ENCODE data around the gene GRIK4.
"Not testable (repeated sequence)": the region's sequence is repeated elsewhere in the genome, so short reads cannot be mapped to it uniquely, and the experiment has no call there.

Gene GRIK4

DNA sequence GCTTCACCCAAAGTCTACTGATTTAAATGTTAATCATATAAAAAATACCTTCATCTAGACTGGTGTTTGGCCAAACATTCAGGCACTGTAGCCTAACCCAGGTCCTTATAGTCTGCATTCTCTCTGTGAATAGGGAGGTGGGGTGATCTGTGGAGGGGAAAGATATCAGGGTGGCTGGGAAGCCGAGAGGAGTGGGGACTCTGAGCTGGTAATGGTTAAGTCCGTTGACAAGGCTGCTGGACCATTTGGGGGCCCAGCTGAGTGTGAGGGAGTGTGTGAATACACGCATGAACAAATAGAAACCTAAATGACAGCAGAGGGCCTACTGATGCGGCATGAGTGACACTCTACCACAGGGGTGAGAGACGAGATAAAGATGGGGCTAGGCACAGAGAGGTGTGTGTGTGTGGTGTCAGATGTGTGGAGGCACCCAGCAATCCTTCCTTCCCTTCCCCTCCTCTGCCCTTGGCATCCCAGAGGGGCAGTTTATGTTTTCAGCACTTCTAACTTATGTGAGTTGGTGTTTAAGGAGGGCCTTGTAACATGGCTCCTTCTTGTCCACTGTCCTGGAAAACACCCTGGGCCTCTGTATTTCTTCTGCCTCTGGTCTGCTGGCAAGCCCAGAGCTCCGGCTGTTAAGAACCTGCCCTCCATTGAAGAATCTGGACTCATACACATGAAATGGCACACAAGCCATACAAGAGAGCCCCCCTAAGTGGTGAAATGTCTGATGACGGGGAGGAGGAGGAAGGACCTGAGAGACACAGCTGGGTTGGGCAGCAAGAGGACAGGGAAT, 263.2 kb downstream of the GRIK4 start:
- H3K4me3 ChIP-seq (ENCODE audit: low read length): no peak overlapping the region
- no peaks in the 10 kb centered on the region for H3K36me3 ChIP-seq (ENCODE audit: insufficient read depth, low read length)
- no peak overlapping the region for H3K4me2 ChIP-seq (ENCODE audit: low read length)
- no peaks in the 10 kb centered on the region for H3K4me1 ChIP-seq (ENCODE audit: control insufficient read depth, insufficient read depth, low read length)
- peaks cover 4% of the 10 kb centered on the region for H3K27me3 ChIP-seq (ENCODE audit: control insufficient read depth, insufficient read depth, low read length)
- no peaks in the 10 kb centered on the region for H3K9me3 ChIP-seq (replicated peaks; ENCODE audit: low read length)
- H3K9ac ChIP-seq (ENCODE audit: low read depth, low read length): no peak overlapping the region

DNA sequence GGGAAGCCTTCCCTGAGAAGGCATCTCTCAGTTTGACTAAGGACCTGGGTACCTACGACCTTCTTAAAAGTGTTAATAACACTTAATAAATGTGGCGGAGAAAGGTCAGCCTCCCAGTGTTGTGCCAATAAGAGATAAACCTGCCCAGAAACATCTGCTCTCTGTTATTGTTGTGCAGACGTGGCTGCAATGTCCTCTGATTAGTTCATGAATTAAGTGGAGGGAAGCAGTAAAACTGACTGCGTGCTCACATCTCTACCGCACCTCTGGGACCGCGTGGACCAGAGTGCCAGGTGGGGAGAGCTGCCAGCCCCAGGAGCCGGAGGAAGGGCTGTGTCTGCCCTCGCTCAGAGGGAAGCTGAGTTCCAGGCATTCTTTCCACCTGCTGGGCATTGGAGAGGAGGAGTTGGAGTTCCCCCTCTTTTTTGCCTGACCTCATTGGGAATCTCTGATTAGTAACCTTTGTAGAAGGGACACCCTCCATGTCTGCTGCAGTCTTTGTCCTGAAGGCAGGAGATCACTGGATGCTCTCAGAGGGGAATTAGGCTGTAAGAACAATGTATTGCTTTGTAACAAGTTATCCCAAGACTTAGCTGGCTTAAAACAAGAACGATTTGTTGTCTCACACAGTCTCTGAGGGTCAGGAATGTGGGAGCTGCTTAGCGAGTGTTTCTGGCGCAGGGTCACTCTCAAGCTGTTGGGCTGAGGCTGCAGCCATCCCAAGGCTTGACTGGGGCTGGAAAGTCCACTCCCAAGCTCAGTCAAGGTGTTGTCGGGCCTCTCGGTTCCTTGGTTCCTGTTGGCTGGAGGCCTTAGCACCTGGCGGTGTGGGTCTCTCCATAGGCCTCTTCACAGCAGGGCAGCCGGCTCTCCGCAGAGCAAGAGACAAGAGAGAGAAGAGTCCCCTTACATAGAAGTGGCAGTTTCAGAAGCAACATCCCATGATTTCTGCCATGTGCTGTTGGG, 264.7 kb downstream of the GRIK4 start:
- Histone ChIP-seq H3K27me3 (ENCODE audit: control insufficient read depth, insufficient read depth, low read length) (peaks cover 4% of the 10 kb centered on the region), H3K9ac (ENCODE audit: low read depth, low read length) (no peak overlapping the region), H3K4me1 (ENCODE audit: control insufficient read depth, insufficient read depth, low read length) (no peaks in the 10 kb centered on the region), H3K4me2 (ENCODE audit: low read length) (no peak overlapping the region), H3K4me3 (ENCODE audit: low read length) (no peak overlapping the region), H3K9me3 (replicated peaks; ENCODE audit: low read length) (no peaks in the 10 kb centered on the region), H3K36me3 (ENCODE audit: insufficient read depth, low read length) (no peaks in the 10 kb centered on the region)

DNA sequence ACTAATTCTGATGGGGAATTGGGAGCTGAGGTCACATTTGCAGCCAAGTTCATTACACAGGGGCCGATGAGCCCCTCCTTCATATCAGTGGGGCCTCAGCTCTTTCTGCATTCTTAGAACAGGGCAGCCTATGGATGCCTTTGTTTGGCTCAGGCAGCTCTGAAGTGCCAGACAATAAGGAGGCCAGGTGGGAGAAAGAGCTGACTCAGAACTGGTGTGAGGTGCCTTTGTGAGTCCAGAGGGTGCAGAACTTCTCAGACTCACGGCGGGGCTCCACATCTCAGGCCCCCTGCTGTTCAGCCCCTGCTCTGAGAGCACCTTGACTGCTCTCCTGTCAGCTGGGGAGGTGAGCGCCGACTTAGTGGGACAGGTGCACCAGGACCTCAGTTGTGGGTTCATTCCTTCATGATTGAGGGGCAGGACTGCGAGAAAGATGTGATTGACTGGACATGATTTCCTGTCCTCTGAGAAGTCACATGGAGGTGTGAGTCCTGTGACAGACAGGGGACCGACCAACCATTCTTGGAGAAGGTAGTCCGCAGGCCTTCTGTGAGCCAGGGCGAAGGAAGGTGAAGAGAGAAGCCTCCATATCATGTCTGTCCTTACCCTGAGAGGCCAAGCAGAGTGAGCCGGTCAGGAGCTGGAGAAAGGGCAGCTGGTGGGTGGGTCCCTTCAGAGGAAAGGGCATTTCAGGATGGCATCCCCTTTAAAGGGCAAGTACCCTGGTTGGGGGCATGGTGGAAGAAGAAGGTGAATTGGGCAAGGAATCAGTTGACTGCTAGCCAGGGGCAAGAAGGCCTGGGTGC, 267.3 kb downstream of the GRIK4 start:
- Histone ChIP-seq H3K4me3 (ENCODE audit: low read length) (no peak overlapping the region), H3K9me3 (replicated peaks; ENCODE audit: low read length) (no peaks in the 10 kb centered on the region), H3K4me2 (ENCODE audit: low read length) (no peak overlapping the region), H3K27me3 (ENCODE audit: control insufficient read depth, insufficient read depth, low read length) (peaks cover 4% of the 10 kb centered on the region), H3K9ac (ENCODE audit: low read depth, low read length) (no peak overlapping the region), H3K36me3 (ENCODE audit: insufficient read depth, low read length) (no peaks in the 10 kb centered on the region), H3K4me1 (ENCODE audit: control insufficient read depth, insufficient read depth, low read length) (no peaks in the 10 kb centered on the region)

DNA sequence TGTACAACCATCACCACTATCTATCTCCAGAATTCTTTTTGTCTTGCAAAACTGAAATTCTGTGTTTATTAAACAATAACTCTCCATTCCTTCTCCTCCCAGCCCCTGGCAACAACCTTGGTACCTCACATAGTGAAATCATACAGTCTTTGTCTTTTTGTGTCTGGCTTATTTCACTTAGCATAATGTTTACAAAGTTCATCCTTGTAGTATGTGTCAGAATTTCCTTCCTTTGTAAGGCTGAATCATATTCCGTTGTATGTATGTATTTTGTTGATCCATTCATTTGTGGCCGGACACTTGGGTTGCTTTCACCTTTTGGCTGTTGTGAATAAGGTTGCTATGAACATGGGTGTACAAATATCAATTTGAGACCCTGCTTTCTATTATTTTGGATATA, 268.7 kb downstream of the GRIK4 start:
- Histone ChIP-seq H3K9me3 (replicated peaks; ENCODE audit: low read length) (no peaks in the 10 kb centered on the region), H3K4me2 (ENCODE audit: low read length) (no peak overlapping the region), H3K9ac (ENCODE audit: low read depth, low read length) (no peak overlapping the region), H3K4me3 (ENCODE audit: low read length) (no peak overlapping the region), H3K36me3 (ENCODE audit: insufficient read depth, low read length) (no peaks in the 10 kb centered on the region), H3K4me1 (ENCODE audit: control insufficient read depth, insufficient read depth, low read length) (no peaks in the 10 kb centered on the region), H3K27me3 (ENCODE audit: control insufficient read depth, insufficient read depth, low read length) (peaks cover 4% of the 10 kb centered on the region)

DNA sequence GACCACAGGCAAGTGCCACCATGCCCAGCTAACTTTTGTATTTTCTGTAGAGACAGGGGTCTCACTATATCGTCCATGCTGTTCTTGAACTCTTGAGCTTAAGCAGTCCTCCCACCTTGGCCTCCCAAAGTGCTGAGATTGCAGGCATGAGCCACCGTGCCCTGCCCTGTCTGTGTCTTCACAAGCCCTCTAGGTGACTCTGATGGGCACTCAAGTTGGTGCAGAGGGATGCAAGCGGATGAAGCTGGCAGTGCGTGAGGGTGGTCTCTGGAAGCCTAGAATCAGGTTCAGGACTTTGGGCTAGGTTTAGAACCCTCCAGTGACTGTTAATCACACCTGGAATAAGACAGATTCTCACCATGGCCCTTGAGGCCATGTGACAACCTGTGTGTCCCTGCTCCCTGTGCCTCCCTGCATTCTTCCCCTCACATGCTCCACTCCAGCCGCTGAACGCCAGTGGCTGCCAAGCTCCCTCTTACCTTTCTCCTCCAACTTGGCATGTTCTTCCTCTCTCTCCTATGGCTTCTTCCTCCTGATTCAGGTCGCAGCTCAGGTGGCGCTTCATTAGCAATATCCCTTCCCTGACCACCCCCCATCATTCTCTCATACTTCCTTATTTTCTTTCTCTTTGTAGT, 270.1 kb downstream of the GRIK4 start:
- H3K27me3 ChIP-seq (ENCODE audit: control insufficient read depth, insufficient read depth, low read length): peaks cover 4% of the 10 kb centered on the region
- no peaks in the 10 kb centered on the region for H3K36me3 ChIP-seq (ENCODE audit: insufficient read depth, low read length)
- no peak overlapping the region for H3K4me2 ChIP-seq (ENCODE audit: low read length)
- no peaks in the 10 kb centered on the region for H3K9me3 ChIP-seq (replicated peaks; ENCODE audit: low read length)
- H3K4me3 ChIP-seq (ENCODE audit: low read length): no peak overlapping the region
- H3K9ac ChIP-seq (ENCODE audit: low read depth, low read length): no peak overlapping the region
- H3K4me1 ChIP-seq (ENCODE audit: control insufficient read depth, insufficient read depth, low read length): no peaks in the 10 kb centered on the region

DNA sequence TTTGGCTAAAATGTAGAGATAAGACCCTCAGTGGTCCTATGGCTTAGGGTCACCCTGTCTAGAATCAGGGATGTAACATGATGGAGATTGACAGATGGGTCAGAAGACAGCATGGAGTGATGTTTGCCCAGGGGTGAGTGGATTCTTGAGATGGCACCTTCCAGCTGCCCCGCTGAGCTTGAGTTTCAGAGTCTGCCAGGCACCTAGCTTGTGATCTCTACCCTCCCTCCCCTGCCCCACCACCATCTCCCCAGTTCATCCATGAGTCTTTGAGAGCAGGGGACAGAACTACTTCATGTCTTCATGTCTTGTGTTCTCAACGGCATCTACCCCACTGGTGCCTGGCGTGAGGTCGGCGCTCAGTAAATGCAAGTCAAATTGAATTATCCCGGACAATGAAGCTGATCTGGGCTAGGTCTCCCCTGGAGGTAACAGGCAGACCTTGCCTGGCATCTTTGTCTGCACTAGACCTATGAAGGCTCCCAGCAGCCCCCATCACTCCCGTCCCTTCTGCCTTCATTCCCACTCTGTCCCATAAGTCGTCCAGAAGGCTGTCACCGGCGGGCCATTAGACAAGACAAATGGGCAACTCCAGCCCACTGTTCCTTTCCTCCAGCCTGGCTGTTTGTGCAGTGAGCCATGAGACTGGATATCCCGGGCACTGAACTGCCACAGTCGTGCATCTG, 273.2 kb downstream of the GRIK4 start:
- H3K4me1 ChIP-seq (ENCODE audit: control insufficient read depth, insufficient read depth, low read length): no peaks in the 10 kb centered on the region
- no peaks in the 10 kb centered on the region for H3K27me3 ChIP-seq (ENCODE audit: control insufficient read depth, insufficient read depth, low read length)
- H3K4me3 ChIP-seq (ENCODE audit: low read length): no peak overlapping the region

DNA sequence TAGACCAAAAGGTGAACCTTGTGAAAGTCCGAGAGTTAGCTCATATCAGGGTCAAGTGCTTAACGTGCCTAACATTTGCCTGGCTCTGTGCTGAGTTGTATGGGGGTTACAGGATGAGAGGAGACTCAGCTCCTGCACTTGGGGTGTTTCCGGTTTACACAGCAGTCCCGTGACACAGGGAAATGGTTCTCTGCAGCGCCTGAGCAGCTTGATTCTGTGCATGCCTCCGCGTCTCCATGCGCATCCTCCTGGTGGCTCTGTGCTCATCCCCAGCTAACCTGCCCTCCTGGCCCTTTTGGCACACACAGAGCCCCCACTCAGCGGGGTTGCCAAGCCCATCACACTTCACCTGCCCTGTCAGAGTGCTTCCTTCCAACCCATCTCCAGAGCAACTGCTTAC, 274.0 kb downstream of the GRIK4 start:
- Histone ChIP-seq H3K27me3 (ENCODE audit: control insufficient read depth, insufficient read depth, low read length) (no peaks in the 10 kb centered on the region), H3K4me1 (ENCODE audit: control insufficient read depth, insufficient read depth, low read length) (no peaks in the 10 kb centered on the region), H3K9ac (ENCODE audit: low read depth, low read length) (no peak overlapping the region), H3K9me3 (replicated peaks; ENCODE audit: low read length) (no peaks in the 10 kb centered on the region), H3K36me3 (ENCODE audit: insufficient read depth, low read length) (no peaks in the 10 kb centered on the region), H3K4me2 (ENCODE audit: low read length) (no peak overlapping the region), H3K4me3 (ENCODE audit: low read length) (no peak overlapping the region)

More for the DNA sequence above, 273.2 kb downstream of the GRIK4 start:
- Histone ChIP-seq H3K36me3 (ENCODE audit: insufficient read depth, low read length) (no peaks in the 10 kb centered on the region), H3K9ac (ENCODE audit: low read depth, low read length) (no peak overlapping the region), H3K9me3 (replicated peaks; ENCODE audit: low read length) (no peaks in the 10 kb centered on the region), H3K4me2 (ENCODE audit: low read length) (no peak overlapping the region)

DNA sequence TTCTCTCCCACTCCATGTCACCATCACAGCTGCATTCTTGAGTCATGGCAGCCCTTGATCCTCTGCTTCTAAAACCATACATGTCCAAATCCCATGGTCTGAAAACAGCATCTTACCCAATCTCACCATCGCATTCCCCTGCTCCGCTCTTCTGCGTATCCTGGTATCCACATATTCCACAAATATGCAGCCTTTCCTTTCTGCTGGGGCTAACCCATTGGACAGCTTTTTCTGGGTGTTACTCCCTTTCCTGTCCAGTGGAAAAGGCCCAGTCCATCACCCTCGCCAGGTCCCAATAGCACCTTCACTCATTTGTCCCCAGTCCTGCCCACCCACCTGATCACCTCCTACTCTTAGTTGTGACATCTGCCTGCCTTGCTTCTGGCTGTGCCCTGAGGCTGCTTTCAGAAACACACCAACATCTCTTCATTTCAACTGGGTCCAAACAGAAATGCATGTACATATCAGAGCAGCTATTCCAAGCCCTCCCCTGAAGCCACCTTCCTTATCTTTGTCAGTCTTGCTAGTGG, 274.7 kb downstream of the GRIK4 start:
- peaks cover 3% of the 10 kb centered on the region for H3K27me3 ChIP-seq (ENCODE audit: control insufficient read depth, insufficient read depth, low read length)
- no peaks in the 10 kb centered on the region for H3K36me3 ChIP-seq (ENCODE audit: insufficient read depth, low read length)
- H3K4me3 ChIP-seq (ENCODE audit: low read length): no peak overlapping the region
- no peak overlapping the region for H3K4me2 ChIP-seq (ENCODE audit: low read length)
- H3K9me3 ChIP-seq (replicated peaks; ENCODE audit: low read length): no peaks in the 10 kb centered on the region
- H3K4me1 ChIP-seq (ENCODE audit: control insufficient read depth, insufficient read depth, low read length): no peaks in the 10 kb centered on the region
- H3K9ac ChIP-seq (ENCODE audit: low read depth, low read length): no peak overlapping the region

DNA sequence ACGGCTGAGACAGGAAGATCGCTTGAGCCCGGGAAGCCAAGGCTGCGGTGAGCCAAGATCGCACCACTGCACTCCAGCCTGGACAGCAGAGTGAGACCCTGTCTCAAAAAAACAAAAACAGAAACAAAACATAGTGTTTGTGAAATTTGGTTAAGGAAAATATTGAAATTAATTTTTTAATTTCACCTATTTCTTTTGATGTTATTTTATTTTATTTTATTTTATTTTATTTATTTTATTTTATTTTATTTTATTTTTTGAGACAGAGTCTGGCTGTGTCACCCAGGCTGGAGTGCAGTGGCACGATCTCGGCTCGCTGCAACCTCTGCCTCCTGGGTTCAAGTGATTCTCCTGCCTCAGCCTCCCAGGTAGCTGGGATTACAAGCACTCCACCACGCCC, 275.7 kb downstream of the GRIK4 start:
- not testable (repeated sequence) for H3K36me3 ChIP-seq (ENCODE audit: insufficient read depth, low read length); H3K27me3 ChIP-seq (ENCODE audit: control insufficient read depth, insufficient read depth, low read length); H3K9me3 ChIP-seq (replicated peaks; ENCODE audit: low read length); H3K9ac ChIP-seq (ENCODE audit: low read depth, low read length); H3K4me2 ChIP-seq (ENCODE audit: low read length); H3K4me3 ChIP-seq (ENCODE audit: low read length); H3K4me1 ChIP-seq (ENCODE audit: control insufficient read depth, insufficient read depth, low read length)

DNA sequence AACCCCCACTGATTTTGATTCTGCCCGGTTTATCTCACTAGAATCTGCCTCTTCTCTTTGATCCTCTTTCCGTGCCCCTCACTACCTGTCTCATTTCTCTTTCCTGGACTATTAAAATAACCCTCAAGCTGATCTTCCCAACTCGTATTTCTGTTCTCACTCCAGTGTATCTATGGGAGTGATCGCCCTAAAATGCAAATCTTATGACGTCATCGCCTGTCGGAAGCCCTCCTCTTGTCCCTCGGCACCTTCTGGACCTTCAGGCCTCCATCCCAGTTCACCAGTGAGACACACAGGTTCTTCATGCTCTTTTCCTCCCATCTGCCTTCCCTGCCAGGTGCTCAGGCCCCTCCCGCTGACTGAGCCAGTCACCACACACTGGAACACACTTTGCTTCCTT, 277.8 kb downstream of the GRIK4 start:
- Histone ChIP-seq H3K4me3 (ENCODE audit: low read length) (no peak overlapping the region), H3K36me3 (ENCODE audit: insufficient read depth, low read length) (no peaks in the 10 kb centered on the region), H3K9ac (ENCODE audit: low read depth, low read length) (no peak overlapping the region), H3K9me3 (replicated peaks; ENCODE audit: low read length) (no peaks in the 10 kb centered on the region), H3K4me1 (ENCODE audit: control insufficient read depth, insufficient read depth, low read length) (no peaks in the 10 kb centered on the region), H3K4me2 (ENCODE audit: low read length) (no peak overlapping the region), H3K27me3 (ENCODE audit: control insufficient read depth, insufficient read depth, low read length) (peaks cover 3% of the 10 kb centered on the region)
